ENCODE data around the gene SLC17A7.

The SLC17A7 gene

DNA sequence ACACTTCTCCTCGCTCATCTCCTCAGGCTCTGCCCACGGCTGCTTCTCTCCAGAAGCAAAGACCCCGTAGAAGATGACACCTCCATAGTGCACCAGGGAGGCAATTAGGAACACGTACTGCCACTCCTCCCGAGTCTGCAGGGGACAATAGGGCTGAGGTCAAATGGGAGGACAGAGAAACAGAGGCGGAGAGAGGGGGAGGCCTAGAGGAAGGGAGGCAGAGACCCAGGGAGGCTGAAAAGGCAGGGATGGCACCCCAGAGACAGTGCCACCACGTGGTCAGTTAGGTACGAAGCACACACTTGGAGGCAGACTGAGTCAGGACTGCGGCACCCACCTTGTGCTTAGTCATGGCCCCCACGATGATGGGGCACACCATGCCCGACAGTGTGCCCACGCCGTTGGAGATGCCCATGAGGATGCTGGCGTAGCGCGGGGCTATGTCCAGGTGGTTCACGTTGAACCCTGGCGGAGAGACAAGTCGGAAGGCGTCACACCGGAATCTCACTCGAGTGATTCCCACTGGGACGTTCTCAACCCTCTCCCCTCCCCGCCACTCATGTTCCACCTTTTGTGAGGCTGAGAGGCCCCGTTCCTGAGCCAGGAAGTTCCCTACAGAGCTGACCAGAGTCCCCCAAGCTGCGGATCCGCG, 10.5 kb downstream of the SLC17A7 start:
- Histone ChIP-seq H3K9ac (ENCODE audit: low read depth, low read length) (no peak overlapping the region), H3K27me3 (ENCODE audit: control insufficient read depth, insufficient read depth, low read length) (peaks cover 68% of the 10 kb centered on the region), H3K36me3 (ENCODE audit: control insufficient read depth, insufficient read depth, low read length) (no peaks in the 10 kb centered on the region), H3K9me3 (ENCODE audit: control insufficient read depth, insufficient read depth, low read length) (no peaks in the 10 kb centered on the region), H3K4me1 (ENCODE audit: control insufficient read depth, insufficient read depth, low read length) (peaks cover 14% of the 10 kb centered on the region), H3K4me3 (ENCODE audit: low read depth, low read length) (no peak overlapping the region)

GRCh38 chr19:49430172-49430677, 11.1 kb downstream of the SLC17A7 start:
- H3K36me3 ChIP-seq (ENCODE audit: control insufficient read depth, insufficient read depth, low read length) = no peaks in the 10 kb centered on the region
- H3K9me3 ChIP-seq (ENCODE audit: control insufficient read depth, insufficient read depth, low read length) = no peaks in the 10 kb centered on the region
- H3K9ac ChIP-seq (ENCODE audit: low read depth, low read length) = no peak overlapping the region
- H3K4me1 ChIP-seq (ENCODE audit: control insufficient read depth, insufficient read depth, low read length) = peaks cover 14% of the 10 kb centered on the region
- H3K27me3 ChIP-seq (ENCODE audit: control insufficient read depth, insufficient read depth, low read length) = peaks cover 68% of the 10 kb centered on the region
- H3K4me3 ChIP-seq (ENCODE audit: low read depth, low read length) = no peak overlapping the region

DNA sequence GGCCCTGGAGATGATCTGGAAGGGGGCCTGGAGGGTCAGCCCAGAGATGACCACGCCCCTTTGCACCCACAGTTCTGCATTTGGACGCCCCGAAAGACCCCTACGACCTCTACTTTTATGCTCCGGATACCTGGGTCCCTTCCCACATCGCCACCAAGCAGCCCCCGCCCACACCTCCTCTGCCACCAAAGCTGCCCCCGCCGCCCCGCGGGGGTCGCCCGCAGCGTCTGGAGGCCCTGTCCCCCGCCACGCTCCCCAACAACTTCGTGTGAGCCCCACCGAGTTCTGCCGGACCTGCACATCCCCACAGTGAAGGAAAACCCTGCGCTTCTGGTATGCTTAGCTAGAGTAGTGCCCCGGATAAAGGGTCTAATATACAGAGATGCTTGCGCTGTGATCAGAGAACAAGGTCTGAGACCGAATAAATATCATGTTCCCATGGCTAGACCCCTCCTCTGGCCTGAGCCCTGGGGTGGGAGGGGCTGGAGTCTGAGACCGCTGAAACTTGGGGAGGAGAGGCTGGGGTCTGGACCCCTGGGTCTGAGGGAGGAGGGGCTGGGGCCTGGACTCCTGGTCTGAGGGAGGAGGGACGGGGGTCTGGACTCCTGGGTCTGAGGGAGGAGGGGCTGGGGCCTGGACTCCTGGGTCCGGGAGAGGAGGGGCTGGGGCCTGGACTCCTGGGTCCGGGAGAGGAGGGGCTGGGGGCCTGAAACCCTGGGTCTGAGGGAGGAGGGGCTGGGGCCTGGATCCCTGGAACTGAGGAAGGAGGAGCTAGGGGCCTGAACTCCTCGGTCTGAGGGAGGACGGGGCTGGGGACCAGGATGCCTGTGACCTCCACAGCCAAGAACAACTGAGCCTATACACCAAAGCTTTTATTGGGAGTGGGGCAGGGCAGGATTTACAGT, 12.5 kb downstream of the SLC17A7 start:
- Histone ChIP-seq H3K4me1 (ENCODE audit: control insufficient read depth, insufficient read depth, low read length) (peaks cover 14% of the 10 kb centered on the region), H3K4me3 (ENCODE audit: low read depth, low read length) (peak overlapping the region; percentile 67), H3K36me3 (ENCODE audit: control insufficient read depth, insufficient read depth, low read length) (no peaks in the 10 kb centered on the region), H3K9me3 (ENCODE audit: control insufficient read depth, insufficient read depth, low read length) (no peaks in the 10 kb centered on the region), H3K27me3 (ENCODE audit: control insufficient read depth, insufficient read depth, low read length) (peaks cover 73% of the 10 kb centered on the region), H3K9ac (ENCODE audit: low read depth, low read length) (no peak overlapping the region)

GRCh38 chr19:49427855-49428546, 13.3 kb downstream of the SLC17A7 start:
- Histone ChIP-seq H3K9me3 (ENCODE audit: control insufficient read depth, insufficient read depth, low read length) (no peaks in the 10 kb centered on the region), H3K36me3 (ENCODE audit: control insufficient read depth, insufficient read depth, low read length) (no peaks in the 10 kb centered on the region), H3K9ac (ENCODE audit: low read depth, low read length) (no peak overlapping the region), H3K4me3 (ENCODE audit: low read depth, low read length) (peak overlapping the region; percentile 75), H3K27me3 (ENCODE audit: control insufficient read depth, insufficient read depth, low read length) (peaks cover 73% of the 10 kb centered on the region), H3K4me1 (ENCODE audit: control insufficient read depth, insufficient read depth, low read length) (peaks cover 16% of the 10 kb centered on the region)

GRCh38 chr19:49427339-49427738, 14.0 kb downstream of the SLC17A7 start:
- Histone ChIP-seq H3K27me3 (ENCODE audit: control insufficient read depth, insufficient read depth, low read length) (peaks cover 73% of the 10 kb centered on the region), H3K9ac (ENCODE audit: low read depth, low read length) (no peak overlapping the region), H3K36me3 (ENCODE audit: control insufficient read depth, insufficient read depth, low read length) (no peaks in the 10 kb centered on the region), H3K4me1 (ENCODE audit: control insufficient read depth, insufficient read depth, low read length) (peaks cover 20% of the 10 kb centered on the region), H3K9me3 (ENCODE audit: control insufficient read depth, insufficient read depth, low read length) (no peaks in the 10 kb centered on the region), H3K4me3 (ENCODE audit: low read depth, low read length) (no peak overlapping the region)

- peaks cover 20% of the 10 kb centered on the region for H3K4me1 ChIP-seq (ENCODE audit: control insufficient read depth, insufficient read depth, low read length)
- peak overlapping the region; percentile 65 for H3K4me3 ChIP-seq (ENCODE audit: low read depth, low read length)
- H3K27me3 ChIP-seq (ENCODE audit: control insufficient read depth, insufficient read depth, low read length) = peaks cover 79% of the 10 kb centered on the region
- H3K9me3 ChIP-seq (ENCODE audit: control insufficient read depth, insufficient read depth, low read length) = no peaks in the 10 kb centered on the region
- no peak overlapping the region for H3K9ac ChIP-seq (ENCODE audit: low read depth, low read length)
- H3K36me3 ChIP-seq (ENCODE audit: control insufficient read depth, insufficient read depth, low read length) = no peaks in the 10 kb centered on the region
Observed at GRCh38 chr19:49425922-49426592, 15.3 kb downstream of the SLC17A7 start.

- Histone ChIP-seq H3K9me3 (ENCODE audit: control insufficient read depth, insufficient read depth, low read length) (no peaks in the 10 kb centered on the region), H3K36me3 (ENCODE audit: control insufficient read depth, insufficient read depth, low read length) (no peaks in the 10 kb centered on the region), H3K4me1 (ENCODE audit: control insufficient read depth, insufficient read depth, low read length) (peaks cover 25% of the 10 kb centered on the region), H3K9ac (ENCODE audit: low read depth, low read length) (no peak within 1 kb of the TSS), H3K4me3 (ENCODE audit: low read depth, low read length) (peak within 1 kb of the TSS; percentile 65), H3K27me3 (ENCODE audit: control insufficient read depth, insufficient read depth, low read length) (peaks cover 75% of the 10 kb centered on the region)
Observed at GRCh38 chr19:49425178-49425577, 16.1 kb downstream of the SLC17A7 start, which contains the start of gene GFY. Gene GFY (plus strand): TSS chr19:49425388. CDS start chr19:49426431, 1,043 bp downstream.

GRCh38 chr19:49423985-49424303, 17.4 kb downstream of the SLC17A7 start:
- peaks cover 20% of the 10 kb centered on the region for H3K4me1 ChIP-seq (ENCODE audit: control insufficient read depth, insufficient read depth, low read length)
- H3K36me3 ChIP-seq (ENCODE audit: control insufficient read depth, insufficient read depth, low read length) = no peaks in the 10 kb centered on the region
- peaks cover 65% of the 10 kb centered on the region for H3K27me3 ChIP-seq (ENCODE audit: control insufficient read depth, insufficient read depth, low read length)
- H3K9ac ChIP-seq (ENCODE audit: low read depth, low read length) = no peak overlapping the region
- no peaks in the 10 kb centered on the region for H3K9me3 ChIP-seq (ENCODE audit: control insufficient read depth, insufficient read depth, low read length)
- peak overlapping the region; percentile 64 for H3K4me3 ChIP-seq (ENCODE audit: low read depth, low read length)

DNA sequence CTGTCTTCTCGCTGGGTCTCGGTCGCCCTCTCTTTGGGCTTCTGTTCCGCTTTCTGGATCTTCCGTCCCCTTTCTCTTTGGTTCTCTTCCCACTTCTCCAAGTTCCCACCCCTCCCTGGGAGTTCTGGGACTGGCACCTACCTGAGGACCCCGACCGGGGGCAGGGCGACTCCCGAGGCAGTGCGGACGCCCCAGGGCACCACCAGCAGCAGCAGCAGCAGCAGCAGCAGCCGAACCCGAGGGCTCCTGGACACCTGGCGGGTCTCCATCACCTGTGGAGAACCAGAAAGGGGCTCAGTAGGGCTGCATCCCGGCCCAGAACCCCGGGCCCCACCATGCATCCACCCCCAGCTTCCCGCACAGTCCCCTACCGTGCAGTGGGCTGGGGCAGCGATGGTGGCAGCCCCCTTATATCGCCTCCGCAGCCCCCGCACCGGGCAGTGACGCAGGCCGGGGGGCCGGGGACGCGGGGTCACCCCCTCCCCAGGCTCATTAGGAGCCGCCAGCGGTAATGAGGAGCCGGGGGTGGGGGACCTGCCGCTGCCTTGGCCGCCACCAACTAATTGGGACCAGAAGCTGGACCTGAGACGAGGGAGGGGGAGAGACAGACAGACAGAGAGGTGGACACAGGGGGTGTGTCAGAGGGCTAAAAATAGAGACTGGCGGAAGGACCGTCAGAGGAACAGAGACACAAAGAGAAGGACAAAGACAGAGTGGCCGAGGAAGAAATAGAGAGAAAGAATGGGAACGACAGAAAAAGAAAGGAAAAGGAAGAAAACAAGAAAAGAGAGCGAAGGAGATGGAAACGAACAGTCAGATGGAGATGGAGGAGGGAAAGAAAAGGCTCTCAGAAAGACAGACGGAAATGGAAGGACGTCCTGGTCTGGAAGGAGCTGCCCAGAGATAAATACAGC, 18.0 kb downstream of the SLC17A7 start, which contains the start of gene PTH2:
Gene PTH2 (minus strand): TSS at position 371 of the 914 bp plus-strand sequence. CDS start 102 bp downstream, at position 269.
- Histone ChIP-seq H3K27me3 (ENCODE audit: control insufficient read depth, insufficient read depth, low read length) (peaks cover 68% of the 10 kb centered on the region), H3K9me3 (ENCODE audit: control insufficient read depth, insufficient read depth, low read length) (no peaks in the 10 kb centered on the region), H3K9ac (ENCODE audit: low read depth, low read length) (peak within 1 kb of the TSS; percentile 47), H3K4me3 (ENCODE audit: low read depth, low read length) (peak within 1 kb of the TSS; percentile 64), H3K36me3 (ENCODE audit: control insufficient read depth, insufficient read depth, low read length) (no peaks in the 10 kb centered on the region), H3K4me1 (ENCODE audit: control insufficient read depth, insufficient read depth, low read length) (peaks cover 20% of the 10 kb centered on the region)

DNA sequence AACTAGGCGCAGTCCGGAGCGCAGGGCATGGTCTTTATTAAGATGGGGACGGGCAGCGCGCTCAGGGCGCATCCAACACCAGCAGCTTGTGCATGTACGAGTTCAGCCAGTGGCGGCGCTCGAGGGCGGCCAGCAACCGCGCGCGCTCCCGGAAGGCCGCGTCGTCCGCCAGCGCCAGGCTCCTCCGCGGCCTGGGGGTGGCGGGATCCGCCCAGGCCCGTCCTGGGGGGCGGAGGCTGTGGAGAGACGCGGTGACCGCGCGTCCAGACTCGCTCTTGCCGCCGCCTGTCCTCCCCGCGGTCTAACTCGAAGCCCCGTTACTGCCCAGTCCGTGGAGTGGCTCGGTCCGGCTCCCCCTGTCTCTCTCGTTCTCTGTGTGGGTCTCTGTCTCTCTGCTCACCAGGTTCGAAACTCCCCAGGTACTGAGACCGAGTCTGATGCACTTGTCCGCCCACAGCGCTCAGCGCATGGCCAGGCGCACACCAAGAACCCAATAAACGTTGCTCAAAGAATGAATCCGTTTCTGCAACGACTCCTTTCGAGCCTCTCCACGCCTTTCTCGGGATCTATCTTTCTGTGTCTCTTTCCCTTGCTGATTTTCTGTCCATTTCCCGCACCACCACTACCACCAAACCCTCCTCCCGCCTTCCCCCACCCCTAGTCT, 18.8 kb downstream of the SLC17A7 start:
- Histone ChIP-seq H3K9ac (ENCODE audit: low read depth, low read length) (peak overlapping the region; percentile 47), H3K4me1 (ENCODE audit: control insufficient read depth, insufficient read depth, low read length) (peaks cover 20% of the 10 kb centered on the region), H3K27me3 (ENCODE audit: control insufficient read depth, insufficient read depth, low read length) (peaks cover 67% of the 10 kb centered on the region), H3K4me3 (ENCODE audit: low read depth, low read length) (peak overlapping the region; percentile 64), H3K9me3 (ENCODE audit: control insufficient read depth, insufficient read depth, low read length) (no peaks in the 10 kb centered on the region), H3K36me3 (ENCODE audit: control insufficient read depth, insufficient read depth, low read length) (no peaks in the 10 kb centered on the region)
